Tibial artery (tissue), 4 donors: ENCODE results near the gene DENND5A.
"Not testable (repeated sequence)": the region's sequence is repeated elsewhere in the genome, so short reads cannot be mapped to it uniquely, and the experiment has no call there.

ENCODE experiments used
- DNase-seq, 2 donors: peaks; one replicate each; pipeline ENCODE4 v3.0.0-alpha.2; 2019
- H3K27ac ChIP-seq, 2 donors: fragments of 200-600 bp; sonication (generic) in 1 of 2; 1 replicate in 1 of 2; 2 replicates in 1 of 2; pipeline ENCODE4 v1.5.1; 2018 to 2019; ENCODE audit warnings: mild to moderate bottlenecking in 1 of 2
- H3K27me3 ChIP-seq, 2 donors: fragments of 200-600 bp; sonication (generic) in 1 of 2; one replicate each; pipeline versions ENCODE4 v1.5.1 to v1.6.0; 2016 to 2019
- H3K36me3 ChIP-seq, 3 donors: fragments of 200-600 bp; sonication (generic) in 2 of 3; one replicate each; pipeline ENCODE4 v1.5.1; 2016 to 2019; ENCODE audit warnings: mild to moderate bottlenecking in 2 of 3
- H3K4me1 ChIP-seq, 4 donors: fragments of 200-600 bp; sonication (generic) in 2 of 4; 1 replicate in 3 of 4; 2 replicates in 1 of 4; pipeline ENCODE4 v1.5.1; 2016 to 2019
- H3K4me3 ChIP-seq, 2 donors: fragments of 200-600 bp; sonication (generic) in 1 of 2; 1 replicate in 1 of 2; 2 replicates in 1 of 2; pipeline ENCODE4 v1.5.1; 2018 to 2019; ENCODE audit warnings: mild to moderate bottlenecking in 2 of 2
- H3K9me3 ChIP-seq, 3 donors: fragments of 200-600 bp; sonication (generic) in 1 of 3; one replicate each; pipeline ENCODE4 v1.5.1; 2016 to 2019
- intact Hi-C: fragments of 100-400 bp; cut with DNase I; formaldehyde crosslinking; loops from one replicate; pipeline ENCODE4 v1.15.0; 2023; ENCODE audit warnings: low total_unique reads
- TF ChIP-seq, protein P1 (sequence below), 2 experiments: fragments of 200-600 bp in 1 of 2; fragments of 450-650 bp in 1 of 2; IDR thresholded peaks; one replicate each; pipeline ENCODE4 v1.5.1; 2017 to 2019; ENCODE audit warnings: antibody characterized with exemption in 2 of 2, mild to moderate bottlenecking in 1 of 2, moderate library complexity in 1 of 2

The DENND5A gene

GRCh38 chr11:9109858-9110731 lies 155.1 kb downstream of the DENND5A start:
- H3K27me3 ChIP-seq, result no peaks in the 10 kb centered on the region
- no peak for DNase-seq
- no peak overlapping the region for H3K4me3 ChIP-seq
- H3K4me1 ChIP-seq, result no peaks in the 10 kb centered on the region
- intact Hi-C loops, result no loop called here
- H3K36me3 ChIP-seq, result no peaks in the 10 kb centered on the region
- TF ChIP-seq, protein P1, sequence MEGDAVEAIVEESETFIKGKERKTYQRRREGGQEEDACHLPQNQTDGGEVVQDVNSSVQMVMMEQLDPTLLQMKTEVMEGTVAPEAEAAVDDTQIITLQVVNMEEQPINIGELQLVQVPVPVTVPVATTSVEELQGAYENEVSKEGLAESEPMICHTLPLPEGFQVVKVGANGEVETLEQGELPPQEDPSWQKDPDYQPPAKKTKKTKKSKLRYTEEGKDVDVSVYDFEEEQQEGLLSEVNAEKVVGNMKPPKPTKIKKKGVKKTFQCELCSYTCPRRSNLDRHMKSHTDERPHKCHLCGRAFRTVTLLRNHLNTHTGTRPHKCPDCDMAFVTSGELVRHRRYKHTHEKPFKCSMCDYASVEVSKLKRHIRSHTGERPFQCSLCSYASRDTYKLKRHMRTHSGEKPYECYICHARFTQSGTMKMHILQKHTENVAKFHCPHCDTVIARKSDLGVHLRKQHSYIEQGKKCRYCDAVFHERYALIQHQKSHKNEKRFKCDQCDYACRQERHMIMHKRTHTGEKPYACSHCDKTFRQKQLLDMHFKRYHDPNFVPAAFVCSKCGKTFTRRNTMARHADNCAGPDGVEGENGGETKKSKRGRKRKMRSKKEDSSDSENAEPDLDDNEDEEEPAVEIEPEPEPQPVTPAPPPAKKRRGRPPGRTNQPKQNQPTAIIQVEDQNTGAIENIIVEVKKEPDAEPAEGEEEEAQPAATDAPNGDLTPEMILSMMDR (IDR thresholded peaks at IDR 0.05), result no peak
- no peak overlapping the region for H3K27ac ChIP-seq
- H3K9me3 ChIP-seq, result peaks cover 0 to 11% (median 7%) of the 10 kb centered on the region in 3 donors

GRCh38 chr11:9104580-9104979 lies 160.6 kb downstream of the DENND5A start:
- Histone ChIP-seq H3K27me3 (no peaks in the 10 kb centered on the region), H3K9me3 (no peaks in the 10 kb centered on the region), H3K36me3 (no peaks in the 10 kb centered on the region), H3K4me1 (no peaks in the 10 kb centered on the region), H3K4me3 (no peak overlapping the region), H3K27ac (no peak overlapping the region)
- DNase-seq, result no peak
- TF ChIP-seq, protein P1 (IDR thresholded peaks at IDR 0.05), result no peak
- intact Hi-C loops, result no loop called here

DNA sequence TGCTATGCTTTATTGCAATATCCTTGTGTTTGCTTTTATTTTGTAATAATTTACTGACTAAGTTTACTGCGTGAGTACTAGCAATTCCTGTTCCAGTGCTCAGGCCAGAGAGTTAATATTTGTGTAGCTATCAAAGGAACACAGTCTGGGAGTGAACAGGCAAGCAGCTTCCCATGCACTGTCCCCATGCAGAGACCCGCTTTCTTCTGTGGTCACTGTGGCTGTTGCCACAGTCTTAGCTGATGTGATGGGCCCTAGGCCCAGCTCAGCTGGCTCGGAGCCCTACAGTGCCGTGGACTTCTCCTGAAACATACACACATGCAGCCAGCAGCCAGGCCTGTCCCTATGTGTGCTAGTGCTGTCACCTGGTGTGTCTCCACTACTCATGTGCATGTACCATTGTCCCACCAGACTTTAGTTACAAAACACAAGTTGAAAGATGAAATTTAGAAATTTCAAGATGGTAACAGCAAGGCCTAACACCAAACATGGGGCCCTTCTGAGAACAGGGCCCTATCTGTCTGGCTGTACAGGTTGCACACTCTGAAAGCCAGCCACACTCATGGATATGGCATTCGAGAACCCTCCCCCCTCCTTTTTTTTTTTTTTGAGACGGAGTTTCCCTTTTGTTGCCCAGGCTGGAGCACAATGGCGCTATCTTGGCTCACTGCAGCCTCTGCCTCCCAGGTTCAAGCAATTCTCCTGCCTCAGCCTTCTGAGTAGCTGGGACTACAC lies 161.4 kb downstream of the DENND5A start:
- no peaks in the 10 kb centered on the region for H3K9me3 ChIP-seq
- no peaks in the 10 kb centered on the region for H3K36me3 ChIP-seq
- no peaks in the 10 kb centered on the region for H3K27me3 ChIP-seq
- H3K4me3 ChIP-seq, result no peak overlapping the region
- DNase-seq, result no peak
- H3K4me1 ChIP-seq, result no peaks in the 10 kb centered on the region
- intact Hi-C loops, result no loop called here
- TF ChIP-seq, protein P1 (IDR thresholded peaks at IDR 0.05), result no peak
- no peak overlapping the region for H3K27ac ChIP-seq

DNA sequence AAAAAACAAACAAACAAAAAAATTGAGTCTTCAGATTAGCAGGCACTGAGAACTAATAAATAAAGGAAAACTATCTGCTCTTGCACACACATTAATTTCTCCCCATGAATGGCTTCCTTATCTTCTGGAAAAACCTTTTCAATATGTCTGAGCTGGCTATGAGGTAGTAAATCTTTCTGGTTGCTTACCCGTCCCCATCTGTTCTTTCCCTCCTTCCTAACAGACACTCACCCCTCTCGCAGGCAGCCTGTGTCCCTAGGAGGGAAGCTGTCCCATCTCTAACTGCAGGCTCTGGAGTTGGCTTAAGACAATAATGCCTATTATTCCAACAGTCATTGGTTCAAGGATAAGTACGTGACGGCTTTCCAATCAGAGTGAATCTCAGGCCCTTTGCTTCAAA lies 165.5 kb downstream of the DENND5A start:
- DNase-seq, result no peak
- Histone ChIP-seq H3K4me1 (no peaks in the 10 kb centered on the region), H3K36me3 (no peaks in the 10 kb centered on the region), H3K27me3 (peaks cover 0 to 9% of the 10 kb centered on the region in 2 donors), H3K4me3 (no peak overlapping the region), H3K9me3 (no peaks in the 10 kb centered on the region), H3K27ac (no peak overlapping the region)
- TF ChIP-seq, protein P1 (IDR thresholded peaks at IDR 0.05), result no peak
- intact Hi-C loops, result no loop called here

- intact Hi-C loops, H3K4me3 ChIP-seq, H3K4me1 ChIP-seq, H3K36me3 ChIP-seq, H3K27ac ChIP-seq, DNase-seq, H3K9me3 ChIP-seq: not testable (repeated sequence)
- peaks cover 0 to 21% of the 10 kb centered on the region in 2 donors for H3K27me3 ChIP-seq
Observed at GRCh38 chr11:9098455-9098854, 166.7 kb downstream of the DENND5A start.

- H3K36me3 ChIP-seq, intact Hi-C loops, H3K27ac ChIP-seq, H3K4me3 ChIP-seq, H3K9me3 ChIP-seq, DNase-seq, H3K4me1 ChIP-seq: not testable (repeated sequence)
- peaks cover 0 to 28% of the 10 kb centered on the region in 2 donors for H3K27me3 ChIP-seq
Observed at GRCh38 chr11:9097186-9097943, 167.8 kb downstream of the DENND5A start.
